DND-41 (cell line): ENCODE measurements around the gene FBLN5.

Experiments used
- ATAC-seq: fragments of 200-7000 bp; cut with Tn5 transposase; 3 replicates; pipeline ENCODE4 v1.9.1; 2021; ENCODE audit warnings: low read depth; ENCODE audit not compliant: insufficient read depth
- DNase-seq: peaks from one replicate; pipeline ENCODE4 v3.0.0-alpha.2; 2020
- H2AFZ ChIP-seq: 2 replicates; pipeline ENCODE4 v1.6.0; 2012; ENCODE audit warnings: low read depth, low read length
- H3K27ac ChIP-seq: 2 replicates; pipeline ENCODE4 v1.5.1; 2012; ENCODE audit warnings: low read length, inconsistent platforms
- H3K27me3 ChIP-seq: fragments of 200-600 bp; sonication (generic); 2 replicates; pipeline ENCODE4 v1.6.0; 2012; ENCODE audit warnings: low read length, mild to moderate bottlenecking, inconsistent platforms; ENCODE audit not compliant: insufficient read depth, poor library complexity
- H3K36me3 ChIP-seq: 2 replicates; pipeline ENCODE4 v1.5.1; 2012; ENCODE audit warnings: low read length, inconsistent platforms; ENCODE audit not compliant: insufficient read depth
- H3K4me1 ChIP-seq: 2 replicates; pipeline ENCODE4 v1.5.1; 2012; ENCODE audit warnings: mild to moderate bottlenecking, low read length; ENCODE audit not compliant: insufficient read depth
- H3K4me2 ChIP-seq: 2 replicates; pipeline ENCODE4 v1.6.0; 2012; ENCODE audit warnings: mild to moderate bottlenecking, moderate library complexity, low read length, inconsistent platforms; ENCODE audit not compliant: insufficient read depth
- H3K4me3 ChIP-seq, 2 experiments: fragments of 200-600 bp in 1 of 2; shearing (Covaris generic) in 1 of 2; 2 replicates each; pipeline ENCODE4 v1.5.1; 2012 to 2016; ENCODE audit warnings: inconsistent platforms in 2 of 2, low read length in 2 of 2, mild to moderate bottlenecking in 2 of 2, low read depth in 1 of 2, moderate library complexity in 1 of 2
- H3K79me2 ChIP-seq: 2 replicates; pipeline ENCODE4 v1.6.0; 2012; ENCODE audit warnings: low read length, inconsistent platforms; ENCODE audit not compliant: insufficient read depth
- H3K9ac ChIP-seq: 2 replicates; pipeline ENCODE4 v1.6.0; 2012; ENCODE audit warnings: low read depth, mild to moderate bottlenecking, inconsistent platforms, low read length, moderate library complexity
- H3K9me3 ChIP-seq: 2 replicates; pipeline ENCODE4 v1.5.1; 2012; ENCODE audit warnings: low read length, moderate library complexity, mild to moderate bottlenecking, inconsistent platforms; ENCODE audit not compliant: insufficient read depth, severe bottlenecking
- H4K20me1 ChIP-seq: 2 replicates; pipeline ENCODE4 v1.6.0; 2012; ENCODE audit warnings: low read length; ENCODE audit not compliant: insufficient read depth
- CTCF ChIP-seq: IDR thresholded peaks from 2 replicates; pipeline ENCODE4 v1.5.1; 2012; ENCODE audit warnings: borderline replicate concordance, low read length, moderate library complexity, mild to moderate bottlenecking; ENCODE audit not compliant: poor library complexity, severe bottlenecking; ENCODE audit errors: extremely low read depth
- EZH2 ChIP-seq: IDR thresholded peaks from 3 replicates; pipeline ENCODE4 v1.6.1; 2012; ENCODE audit warnings: borderline replicate concordance, low read depth, mild to moderate bottlenecking, moderate library complexity, low read length, inconsistent platforms; ENCODE audit not compliant: severe bottlenecking

The FBLN5 gene

GRCh38 chr14:91886961-91887360 lies 60.5 kb downstream of the FBLN5 start:
- H3K4me2 ChIP-seq, result no peak overlapping the region
- H3K27me3 ChIP-seq, result no peaks in the 10 kb centered on the region
- H3K36me3 ChIP-seq, result no peaks in the 10 kb centered on the region
- no peaks in the 10 kb centered on the region for H3K79me2 ChIP-seq
- ATAC-seq, result no peak
- H3K27ac ChIP-seq, result no peak overlapping the region
- TF ChIP-seq EZH2 (no peak), CTCF (no peak)
- no peaks in the 10 kb centered on the region for H3K9me3 ChIP-seq
- DNase-seq, result no peak
- H2AFZ ChIP-seq, result no peak overlapping the region
- H3K4me1 ChIP-seq, result peaks cover 20% of the 10 kb centered on the region
- H4K20me1 ChIP-seq, result no peaks in the 10 kb centered on the region
- H3K9ac ChIP-seq, result no peak overlapping the region
- H3K4me3 ChIP-seq, result no peak overlapping the region

- no peak overlapping the region for H3K4me3 ChIP-seq
- H3K9ac ChIP-seq, result no peak overlapping the region
- no peak overlapping the region for H3K4me2 ChIP-seq
- no peak overlapping the region for H2AFZ ChIP-seq
- no peaks in the 10 kb centered on the region for H3K9me3 ChIP-seq
- no peak for DNase-seq
- no peaks in the 10 kb centered on the region for H3K79me2 ChIP-seq
- no peak for ATAC-seq
- no peaks in the 10 kb centered on the region for H3K36me3 ChIP-seq
- H3K4me1 ChIP-seq, result peaks cover 19% of the 10 kb centered on the region
- H3K27me3 ChIP-seq, result no peaks in the 10 kb centered on the region
- no peaks in the 10 kb centered on the region for H4K20me1 ChIP-seq
- TF ChIP-seq EZH2 (no peak), CTCF (no peak)
- H3K27ac ChIP-seq, result no peak overlapping the region
Measured at GRCh38 chr14:91885839-91886238, 61.7 kb downstream of the FBLN5 start.

- H2AFZ ChIP-seq, result no peak overlapping the region
- TF ChIP-seq EZH2, result no peak
- no peak for TF ChIP-seq CTCF
- no peak overlapping the region for H3K4me3 ChIP-seq
- no peak overlapping the region for H3K4me2 ChIP-seq
- no peaks in the 10 kb centered on the region for H4K20me1 ChIP-seq
- no peaks in the 10 kb centered on the region for H3K27me3 ChIP-seq
- ATAC-seq (no peak), DNase-seq (no peak)
- no peaks in the 10 kb centered on the region for H3K79me2 ChIP-seq
- peaks cover 13% of the 10 kb centered on the region for H3K4me1 ChIP-seq
- H3K9me3 ChIP-seq, result no peaks in the 10 kb centered on the region
- no peak overlapping the region for H3K9ac ChIP-seq
- no peaks in the 10 kb centered on the region for H3K36me3 ChIP-seq
- H3K27ac ChIP-seq, result no peak overlapping the region
Measured at GRCh38 chr14:91885113-91885712, 62.3 kb downstream of the FBLN5 start.

GRCh38 chr14:91884664-91885063 lies 62.8 kb downstream of the FBLN5 start:
- Histone ChIP-seq H2AFZ (no peak overlapping the region), H3K27ac (no peak overlapping the region), H3K4me1 (peaks cover 8% of the 10 kb centered on the region), H3K9ac (no peak overlapping the region), H3K4me3 (no peak overlapping the region), H3K4me2 (no peak overlapping the region), H3K79me2 (no peaks in the 10 kb centered on the region), H3K27me3 (no peaks in the 10 kb centered on the region), H3K9me3 (no peaks in the 10 kb centered on the region), H4K20me1 (no peaks in the 10 kb centered on the region), H3K36me3 (no peaks in the 10 kb centered on the region)
- TF ChIP-seq EZH2 (no peak), CTCF (no peak)
- no peak; the same call in 2 of the 3 replicates for ATAC-seq
- no peak for DNase-seq
